Upper lobe of left lung (tissue), 6 donors: ENCODE results near the gene SCFD2. TPM values are rescaled to one million over a fixed set of nuclear protein-coding genes. Genes with fewer than 3 reads are reported as not detected.

Source experiments
- ATAC-seq, 2 donors: fragments of 200-7000 bp; cut with Tn5 transposase; one replicate each; pipeline ENCODE4 v1.9.1; 2022; ENCODE audit warnings: mild to moderate bottlenecking in 2 of 2, moderate library complexity in 2 of 2; ENCODE audit not compliant: low FRiP score in 2 of 2
- DNase-seq, 2 donors: peaks; one replicate each; pipeline ENCODE4 v3.0.0-alpha.2; 2019 to 2020
- H3K27ac ChIP-seq, 4 donors: fragments of 200-600 bp; sonication (generic); one replicate each; pipeline ENCODE4 v1.5.1; 2016 to 2019
- H3K27me3 ChIP-seq, 4 donors: fragments of 200-600 bp; sonication (generic); one replicate each; pipeline ENCODE4 v1.5.1; 2017 to 2019
- H3K36me3 ChIP-seq, 4 donors: fragments of 200-600 bp; sonication (generic); one replicate each; pipeline ENCODE4 v1.5.1; 2016 to 2019
- H3K4me1 ChIP-seq, 4 donors: fragments of 200-600 bp; sonication (generic); one replicate each; pipeline ENCODE4 v1.5.1; 2018 to 2019
- H3K4me3 ChIP-seq, 4 donors: fragments of 200-600 bp; sonication (generic); one replicate each; pipeline ENCODE4 v1.5.1; 2017 to 2019; ENCODE audit warnings: mild to moderate bottlenecking in 2 of 4, moderate library complexity in 1 of 4
- H3K9me3 ChIP-seq, 4 donors: fragments of 200-600 bp; sonication (generic); one replicate each; pipeline ENCODE4 v1.5.1; 2018 to 2019
- CTCF ChIP-seq, 6 experiments: fragments of 450-650 bp in 4 of 6; fragments of 200-600 bp in 2 of 6; sonication (generic) in 2 of 6; IDR thresholded peaks; one replicate each; pipeline ENCODE4 v1.5.1; 2016 to 2019; ENCODE audit warnings: antibody characterized with exemption in 6 of 6
- EP300 ChIP-seq, 4 donors: sonication (generic); formaldehyde crosslinking; IDR thresholded peaks; one replicate each; pipeline ENCODE4 v1.5.1; 2017; ENCODE audit warnings: antibody characterized with exemption in 4 of 4, control low read depth in 2 of 4
- POLR2A ChIP-seq, 4 donors: fragments of 450-650 bp; IDR thresholded peaks; one replicate each; pipeline ENCODE4 v1.5.1; 2016 to 2017; ENCODE audit warnings: antibody characterized with exemption in 4 of 4, mild to moderate bottlenecking in 2 of 4
- POLR2AphosphoS5 ChIP-seq, 2 donors: sonication (generic); formaldehyde crosslinking; IDR thresholded peaks; one replicate each; pipeline ENCODE4 v1.5.1; 2017; ENCODE audit warnings: antibody characterized with exemption in 2 of 2
- WGBS, 2 donors: methylation state at CpG; one replicate each; pipeline ENCODE4 v1.1.5; 2017 to 2018; 5-methylcytosine and 5-hydroxymethylcytosine counted together
- total RNA-seq, 6 donors: library from RNA; depleted of rRNA in 4 of 6; stranded (reverse); fragments of >200 nt in 4 of 6; gene quantifications; one replicate each; pipeline versions ENCODE4 v1.1.0 to v1.2.1, GENCODE V29; 2016 to 2021
- donor health status: DM: no; HTN: no; CAD: no; lungs with moderate emphysema.
- donor health status: DM: no; HTN: yes; CAD: no; lungs with severe emphysema.

SCFD2 gene
- total RNA-seq, 6 donors from 2014 or later: 15.2 to 33.5 (median 20.0) TPM

DNA sequence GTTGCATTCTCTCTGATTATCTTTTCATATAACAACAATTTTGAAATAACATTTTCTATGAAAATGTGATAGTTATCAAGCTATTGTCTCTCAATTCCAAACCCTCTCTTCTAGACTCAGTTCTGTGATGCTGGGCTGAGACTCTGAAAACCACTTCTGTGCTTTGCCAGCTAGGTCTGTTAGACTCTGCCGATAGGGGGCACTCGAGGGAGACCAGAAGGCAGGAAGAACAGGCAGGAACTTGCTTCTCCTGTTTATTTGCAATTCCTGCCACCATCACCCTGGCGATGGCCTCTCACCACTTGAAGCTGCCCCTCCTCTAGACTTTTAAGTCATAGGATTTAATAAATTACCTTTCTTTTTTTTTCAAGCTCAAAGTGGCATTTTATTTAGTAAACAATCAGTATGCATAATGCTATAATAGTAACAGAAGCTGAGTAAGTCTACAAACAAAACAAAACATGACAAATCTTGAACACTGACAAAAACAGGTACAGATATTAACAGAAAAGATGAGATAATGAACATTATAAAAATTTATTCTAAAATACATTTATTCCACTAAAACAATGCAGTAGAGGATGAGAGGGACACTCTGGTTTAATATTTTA, 454.1 kb downstream of the SCFD2 start:
- peak in 1 of 2 donors; percentile 58 for ATAC-seq
- no peaks in the 10 kb centered on the region for H3K27me3 ChIP-seq
- no peak overlapping the region for H3K4me3 ChIP-seq
- peaks cover 0 to 6% (median 1%) of the 10 kb centered on the region in 4 donors for H3K4me1 ChIP-seq
- no peak for TF ChIP-seq POLR2AphosphoS5 (IDR thresholded peaks at IDR 0.05)
- peak in 5 of 6 experiments; percentile 43 to 58 (median 52) for TF ChIP-seq CTCF (IDR thresholded peaks at IDR 0.05)
- H3K27ac ChIP-seq: no peak overlapping the region
- H3K36me3 ChIP-seq: peaks cover 0 to 4% (median 0%) of the 10 kb centered on the region in 4 donors
- WGBS, 2 donors: 4% methylated on average over 3 of the region's 3 CpGs
- no peaks in the 10 kb centered on the region for H3K9me3 ChIP-seq
- peak in 1 of 2 donors; percentile 71 for DNase-seq

- Histone ChIP-seq H3K4me3 (no peak overlapping the region), H3K9me3 (no peaks in the 10 kb centered on the region), H3K4me1 (peaks cover 0 to 6% (median 1%) of the 10 kb centered on the region in 4 donors), H3K27ac (no peak overlapping the region), H3K27me3 (no peaks in the 10 kb centered on the region), H3K36me3 (peaks cover 0 to 4% (median 0%) of the 10 kb centered on the region in 4 donors)
- no peak for TF ChIP-seq CTCF (IDR thresholded peaks at IDR 0.05)
- DNase-seq (no peak), ATAC-seq (no peak)
Measured at GRCh38 chr4:52910115-52910514, 455.7 kb downstream of the SCFD2 start.

DNA sequence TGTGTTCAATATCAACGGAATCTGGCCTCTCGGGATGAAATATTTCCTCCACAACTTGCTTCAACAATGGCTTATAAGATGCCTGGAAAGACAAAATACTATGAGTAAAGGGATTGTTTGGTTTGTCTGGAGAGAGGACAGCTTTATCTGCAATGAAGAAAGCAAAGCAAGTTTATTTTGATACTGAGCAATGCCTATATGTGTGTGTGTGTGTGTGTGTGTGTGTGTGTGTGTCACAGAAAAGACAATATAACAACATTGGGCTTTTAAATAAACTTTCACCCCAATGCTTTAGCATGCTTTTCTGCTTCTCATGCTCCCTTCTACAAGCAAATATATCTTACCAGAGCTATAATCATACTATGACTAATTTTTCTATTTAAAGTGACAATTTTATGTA, 458.4 kb downstream of the SCFD2 start:
- peaks cover 0 to 4% (median 0%) of the 10 kb centered on the region in 4 donors for H3K36me3 ChIP-seq
- TF ChIP-seq POLR2AphosphoS5 (IDR thresholded peaks at IDR 0.05) (no peak), CTCF (IDR thresholded peaks at IDR 0.05) (no peak), POLR2A (IDR thresholded peaks at IDR 0.05) (no peak), EP300 (IDR thresholded peaks at IDR 0.05) (no peak)
- no peak overlapping the region for H3K4me3 ChIP-seq
- DNase-seq (no peak), ATAC-seq (no peak)
- no peak overlapping the region for H3K27ac ChIP-seq
- H3K9me3 ChIP-seq: no peaks in the 10 kb centered on the region
- peaks cover 0 to 6% (median 1%) of the 10 kb centered on the region in 4 donors for H3K4me1 ChIP-seq
- 89 to 91% methylated on average over 2 of the region's 2 CpGs for WGBS, 2 donors
- H3K27me3 ChIP-seq: no peaks in the 10 kb centered on the region

DNA sequence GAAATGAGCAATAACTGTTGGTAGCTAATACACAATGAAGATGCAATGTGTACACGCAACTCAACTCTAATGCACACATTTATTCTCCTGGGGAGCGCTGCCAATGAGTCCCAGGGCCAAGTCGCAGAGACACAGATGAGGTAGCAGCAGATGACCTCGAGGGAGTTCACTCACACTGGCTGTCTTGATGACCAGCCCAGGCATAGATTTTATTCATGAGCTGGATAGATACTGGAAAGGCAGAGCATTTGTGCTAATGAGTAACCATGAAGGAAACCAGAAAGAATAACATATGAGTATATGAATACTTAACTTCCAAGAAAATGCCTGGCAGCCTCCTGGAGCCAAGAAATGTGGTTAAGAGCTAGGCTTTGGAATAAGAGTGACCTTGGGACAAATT, 461.4 kb downstream of the SCFD2 start:
- ATAC-seq: no peak
- TF ChIP-seq CTCF (IDR thresholded peaks at IDR 0.05) (no peak), POLR2A (IDR thresholded peaks at IDR 0.05) (no peak), POLR2AphosphoS5 (IDR thresholded peaks at IDR 0.05) (no peak), EP300 (IDR thresholded peaks at IDR 0.05) (no peak)
- H3K9me3 ChIP-seq: no peaks in the 10 kb centered on the region
- H3K4me1 ChIP-seq: no peaks in the 10 kb centered on the region
- no peaks in the 10 kb centered on the region for H3K27me3 ChIP-seq
- DNase-seq: no peak
- no peak overlapping the region for H3K4me3 ChIP-seq
- 91 to 92% methylated on average over 4 of the region's 4 CpGs for WGBS, 2 donors
- peaks cover 0 to 4% (median 0%) of the 10 kb centered on the region in 4 donors for H3K36me3 ChIP-seq
- no peak overlapping the region for H3K27ac ChIP-seq

DNA sequence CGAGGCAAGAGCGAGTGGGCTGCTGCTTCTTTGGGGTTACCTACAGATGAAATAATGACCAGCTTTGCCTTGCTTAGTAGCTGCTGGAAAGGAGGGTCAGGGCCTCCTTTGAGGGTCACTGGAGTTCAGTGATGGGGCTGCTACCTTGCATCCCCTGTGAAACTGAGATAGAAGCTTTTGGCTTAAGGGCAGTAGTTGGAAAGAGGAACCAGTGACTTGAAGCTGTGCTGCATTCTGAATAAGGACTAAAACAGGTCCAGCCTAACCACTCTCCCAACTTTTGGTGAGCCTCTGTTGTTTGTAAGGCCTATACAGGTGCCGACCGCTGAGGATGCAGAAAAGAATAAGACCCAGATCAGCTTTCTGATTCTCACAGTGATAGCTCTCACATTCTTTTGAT, 462.6 kb downstream of the SCFD2 start:
- no peak overlapping the region for H3K4me3 ChIP-seq
- WGBS, 2 donors: 98 to 100% methylated on average over 4 of the region's 4 CpGs
- H3K9me3 ChIP-seq: no peaks in the 10 kb centered on the region
- H3K27ac ChIP-seq: no peak overlapping the region
- DNase-seq: no peak
- no peak for ATAC-seq
- H3K4me1 ChIP-seq: no peaks in the 10 kb centered on the region
- TF ChIP-seq POLR2AphosphoS5 (IDR thresholded peaks at IDR 0.05) (no peak), EP300 (IDR thresholded peaks at IDR 0.05) (no peak), CTCF (IDR thresholded peaks at IDR 0.05) (no peak), POLR2A (IDR thresholded peaks at IDR 0.05) (no peak)
- H3K27me3 ChIP-seq: no peaks in the 10 kb centered on the region
- H3K36me3 ChIP-seq: peaks cover 0 to 4% (median 0%) of the 10 kb centered on the region in 4 donors
